GM12878 (cell line): ENCODE results near the gene DOK4. TPM values are rescaled to one million over a fixed set of nuclear protein-coding genes. Genes with fewer than 3 reads are reported as not detected.
A peak's percentile ranks its signal among the peaks of the same experiment; 100 is the strongest.

Experiments
- ATAC-seq: fragments of 200-7000 bp; cut with Tn5 transposase; 3 replicates; pipeline ENCODE4 v1.9.1; 2020; ENCODE audit warnings: mild to moderate bottlenecking, moderate library complexity
- BruUV-seq: library from RNA; stranded (reverse); fragments of 400-500 nt; replicated peaks from 2 replicates; lab custom pipeline; 2021; lab: Mats Ljungman, UMichigan
- CTCF ChIA-PET: fragments of 300-600 bp; sonication (Branson Sonifier 250); formaldehyde crosslinking; extraction: SDS; loops from one replicate; lab custom pipeline; 2021; ENCODE audit warnings: inconsistent platforms; lab: Yijun Ruan, JAX
- POLR2A ChIA-PET: fragments of 350-600 bp; formaldehyde crosslinking; extraction: SDS; loops from one replicate; lab custom pipeline; 2021; ENCODE audit warnings: inconsistent platforms; lab: Charles Lee
- RAD21 ChIA-PET: fragments of 300-600 bp; sonication (Branson Sonifier 250); formaldehyde crosslinking; loops from one replicate; lab custom pipeline; 2023; ENCODE audit warnings: antibody characterized with exemption; ENCODE audit not compliant: unreplicated experiment; lab: Charles Lee
- SMC1A ChIA-PET: fragments of 300-600 bp; sonication (Branson Sonifier 250); formaldehyde crosslinking; loops from one replicate; lab custom pipeline; 2023; ENCODE audit not compliant: unreplicated experiment, uncharacterized antibody; lab: Charles Lee
- DNase-seq: peaks from one replicate; pipeline ENCODE4 v3.0.0-alpha.2; 2011; ENCODE audit warnings: low read depth, low spot score
- FAIRE-seq: peaks from 3 replicates; lab custom pipeline; 2011; peaks lifted over from hg19 to GRCh38; lab: Jason Lieb, UNC
- H2AFZ ChIP-seq: 2 replicates; pipeline ENCODE4 v1.6.0; 2011; ENCODE audit warnings: low read depth, low read length, control low read depth; ENCODE audit not compliant: control insufficient read depth
- H3K27ac ChIP-seq: 2 replicates; pipeline ENCODE4 v1.5.1; 2011; ENCODE audit warnings: control low read depth; ENCODE audit not compliant: control insufficient read depth, insufficient read depth
- H3K27me3 ChIP-seq, 2 experiments: replicated peaks in 1 of 2; 2 replicates each; pipeline versions ENCODE4 v1.6.0 to v1.6.1; 2011; ENCODE audit warnings: low read length in 1 of 2; ENCODE audit not compliant: control insufficient read depth in 2 of 2, insufficient read depth in 2 of 2
- H3K36me3 ChIP-seq, 2 experiments: 2 replicates each; pipeline ENCODE4 v1.5.1; 2011; ENCODE audit warnings: low read length in 1 of 2; ENCODE audit not compliant: control insufficient read depth in 2 of 2, insufficient read depth in 2 of 2
- H3K4me1 ChIP-seq: 2 replicates; pipeline ENCODE4 v1.6.1; 2011; ENCODE audit warnings: mild to moderate bottlenecking, low read length, moderate library complexity, mixed read lengths; ENCODE audit not compliant: control insufficient read depth, insufficient read depth
- H3K4me2 ChIP-seq: 2 replicates; pipeline ENCODE4 v1.6.0; 2011; ENCODE audit warnings: control low read depth; ENCODE audit not compliant: control insufficient read depth, insufficient read depth
- H3K4me3 ChIP-seq: fragments of 200-600 bp; sonication (generic); 2 replicates; pipeline ENCODE4 v1.5.1; 2016
- H3K79me2 ChIP-seq: 2 replicates; pipeline ENCODE4 v1.6.0; 2011; ENCODE audit warnings: low read length; ENCODE audit not compliant: control insufficient read depth, insufficient read depth
- H3K9ac ChIP-seq: 2 replicates; pipeline ENCODE4 v1.8.0; 2011; ENCODE audit warnings: low read length, control low read depth, mixed read lengths; ENCODE audit not compliant: control insufficient read depth, insufficient read depth
- H3K9me3 ChIP-seq: replicated peaks from 3 replicates; pipeline ENCODE4 v1.5.1; 2011; ENCODE audit warnings: mild to moderate bottlenecking, low read length; ENCODE audit not compliant: control insufficient read depth, insufficient read depth
- H4K20me1 ChIP-seq: 2 replicates; pipeline ENCODE4 v1.6.0; 2011; ENCODE audit not compliant: control insufficient read depth, insufficient read depth
- BRCA1 ChIP-seq: IDR thresholded peaks from 2 replicates; pipeline ENCODE4 v1.6.1; 2011; ENCODE audit warnings: low read depth, low read length, improper control_type of control experiment
- DPF2 ChIP-seq: fragments of 450-650 bp; IDR thresholded peaks from 2 replicates; pipeline ENCODE4 v1.6.1; 2017; ENCODE audit warnings: mild to moderate bottlenecking
- IKZF2 ChIP-seq, 2 experiments: fragments of 450-650 bp; IDR thresholded peaks; 2 replicates each; pipeline ENCODE4 v1.6.1; 2017; ENCODE audit warnings: mild to moderate bottlenecking in 2 of 2, moderate library complexity in 2 of 2
- RBBP5 ChIP-seq: fragments of 200-600 bp; sonication (generic); conservative IDR thresholded peaks from 2 replicates; pipeline ENCODE4 v1.6.1; 2016
- SKIL ChIP-seq: fragments of 450-650 bp; IDR thresholded peaks from 2 replicates; pipeline ENCODE4 v1.6.1; 2017; ENCODE audit warnings: mild to moderate bottlenecking, low read depth, inconsistent platforms; ENCODE audit not compliant: poor library complexity, severe bottlenecking
- SREBF2 ChIP-seq: IDR thresholded peaks from 2 replicates; pipeline ENCODE4 v1.6.1; 2012; ENCODE audit warnings: mild to moderate bottlenecking, low read length
- WRNIP1 ChIP-seq: IDR thresholded peaks from 2 replicates; pipeline ENCODE4 v1.6.1; 2011; ENCODE audit warnings: low read depth, low read length, improper control_type of control experiment, borderline replicate concordance
- ZBED1 ChIP-seq: IDR thresholded peaks from 2 replicates; pipeline ENCODE4 v1.6.1; 2016; ENCODE audit warnings: borderline replicate concordance
- WGBS: methylation state at CpG from one replicate; pipeline ENCODE4 v1.1.6; 2016; ENCODE audit warnings: low lambda C conversion rate; ENCODE audit not compliant: insufficient replicate concordance, insufficient coverage; ENCODE audit errors: missing lambda C conversion rate; 5-methylcytosine and 5-hydroxymethylcytosine counted together
- in situ Hi-C: fragments of 300-500 bp; cut with MboI; formaldehyde crosslinking; loops from 9 replicates; pipeline ENCODE4 v1.14.3; 2018; ENCODE audit warnings: mixed read lengths
- intact Hi-C: fragments of 100-400 bp; cut with micrococcal nuclease; formaldehyde crosslinking; loops from one replicate; pipeline ENCODE4 v1.14.2; 2022; ENCODE audit not compliant: unreplicated experiment
- polyA plus RNA-seq, 11 experiments: library from polyadenylated mRNA; depleted of rRNA in 4 of 11; unstranded in 6 of 11; stranded (reverse) in 5 of 11; fragments of >200 nt; fragmentation: Nextera tagmentation in 4 of 11; fragmentation: Illumina TruSeq in 1 of 11; extraction: Ambion mirVana in 4 of 11; extraction: Trizol in 1 of 11; gene quantifications; 1 replicate in 1 of 11; 2 replicates in 10 of 11; pipeline versions ENCODE4 v1.2.1 to v1.2.3, GENCODE V29; 2011 to 2016; ENCODE audit warnings: inconsistent platforms in 2 of 11, missing spikeins in 2 of 11, low read depth in 1 of 11
- total RNA-seq, 4 experiments: library from RNA; depleted of rRNA in 3 of 4; stranded (reverse); fragments of >200 nt in 3 of 4; fragmentation: Illumina TruSeq in 1 of 4; extraction: Trizol in 1 of 4; gene quantifications; 2 replicates each; pipeline versions ENCODE4 v1.2.1 to v1.2.3, GENCODE V29; 2013 to 2021
- TF ChIP-seq, protein P1 (sequence below): IDR thresholded peaks from 2 replicates; pipeline ENCODE4 v1.6.1; 2011; ENCODE audit warnings: borderline replicate concordance, low read depth, mild to moderate bottlenecking, moderate library complexity, low read length; ENCODE audit not compliant: insufficient read depth, poor library complexity, severe bottlenecking
- TF ChIP-seq, protein P2 (sequence below): fragments of 450-650 bp; IDR thresholded peaks from 2 replicates; pipeline ENCODE4 v1.6.1; 2017; ENCODE audit warnings: mild to moderate bottlenecking, moderate library complexity

Gene DOK4
- total and polyA plus RNA-seq, 10 of the 15 experiments (the other 5 are each of a cell fraction or from before 2014, with no cell fraction given), result 0.20 to 7.0 (median 2.4) TPM; not detected in 1

DNA sequence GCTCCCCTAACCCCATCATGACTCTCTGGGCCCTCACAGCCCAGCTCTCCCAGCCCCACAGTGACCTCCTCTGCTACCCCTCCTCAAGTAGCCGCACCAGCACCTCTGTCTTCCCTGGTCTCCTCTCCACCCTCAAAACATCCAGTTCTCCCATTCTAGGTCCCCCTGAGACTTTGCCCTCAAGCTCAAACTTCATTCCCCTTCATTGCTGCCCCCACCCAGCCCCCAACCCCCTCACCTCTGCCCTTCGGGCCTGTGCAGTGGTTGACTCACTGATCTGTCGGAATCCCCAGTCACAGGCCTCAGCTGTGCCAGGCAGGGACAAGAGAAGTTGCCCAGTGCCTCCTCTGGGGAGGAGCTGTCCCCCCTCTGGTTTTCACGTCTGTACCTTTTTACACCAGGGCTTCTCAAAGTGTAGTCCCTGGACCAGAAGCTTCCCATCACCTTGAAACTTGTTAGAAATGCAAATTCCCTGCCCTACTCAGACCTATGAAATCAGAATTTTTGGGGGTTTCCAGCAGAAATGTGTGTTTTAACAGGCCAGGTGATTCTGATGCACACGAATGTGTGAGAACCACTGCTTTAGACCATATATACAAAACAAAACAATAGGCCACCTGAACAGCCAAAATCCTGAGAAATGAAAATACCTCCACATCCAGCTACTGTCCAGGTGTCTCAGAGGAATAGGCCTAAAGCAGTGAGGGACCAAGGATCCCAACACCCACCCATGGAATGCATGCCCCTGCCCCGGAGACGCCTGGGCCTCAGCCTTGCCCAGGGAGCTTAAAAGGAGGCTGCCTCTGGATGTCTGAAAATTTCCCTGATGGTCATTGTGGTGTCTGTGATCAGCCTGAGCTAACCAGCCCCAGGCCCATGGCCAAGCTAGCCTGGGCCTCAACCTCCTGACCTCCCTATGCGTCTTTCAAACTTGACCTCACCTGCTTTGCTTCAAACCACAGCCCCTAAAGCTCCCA is 853 bp upstream of the DOK4 start:
- no peak overlapping the region for H3K27ac ChIP-seq
- peak overlapping the region; percentile 12; the same call in 1 of the 2 replicates for H3K4me3 ChIP-seq
- in situ Hi-C loops (no loop called here), intact Hi-C loops (loop anchor here (2.0 kb wide), 1 partner anchor 50 kb away; the partner anchor contains the start of gene CCDC102A)
- H3K27me3 ChIP-seq, result peaks cover 0 to 2% of the 10 kb centered on the region in 2 experiments; a peak in 1 of 4 replicates
- H3K9ac ChIP-seq, result peak overlapping the region; percentile 54; the same call in 1 of the 2 replicates
- DNase-seq (no peak), ATAC-seq (peak; percentile 58), FAIRE-seq (no peak)
- H2AFZ ChIP-seq, result peak overlapping the region; percentile 81
- ChIA-PET RAD21 (interaction anchor here (0.6 to 2.5 kb wide), 17 partner anchors 11 to 516 kb away, joined by 3 to 16 read pairs (median 4); partner anchors contain the start of genes ADGRG5, CCDC102A, CIAPIN1 and COQ9), POLR2A (interaction anchor here (0.8 to 1.9 kb wide), 4 partner anchors 25 to 50 kb away, joined by 3 to 10 read pairs (median 4); partner anchors contain the start of genes CCDC102A and POLR2C), CTCF (interaction anchor here (0.9 to 4.1 kb wide), 13 partner anchors 11 to 70 kb away, joined by 3 to 25 read pairs (median 6); partner anchors contain the start of genes CCDC102A, CIAPIN1, COQ9 and POLR2C), SMC1A (interaction anchor here (0.6 to 3.5 kb wide), 17 partner anchors 9 to 300 kb away, joined by 3 to 17 read pairs (median 4); partner anchors contain the start of genes ADGRG5 and CCDC102A)
- TSS peak; percentile 57 for BruUV-seq
- peak overlapping the region; percentile 64 for H3K4me2 ChIP-seq
- 49% methylated on average over 7 of the region's 8 CpGs for WGBS
- H3K9me3 ChIP-seq, result no peaks in the 10 kb centered on the region; the same call in 2 of the 3 replicates
- H3K79me2 ChIP-seq, result no peaks in the 10 kb centered on the region
- no peaks in the 10 kb centered on the region for H3K36me3 ChIP-seq
- H3K4me1 ChIP-seq, result peaks cover 15% of the 10 kb centered on the region
- H4K20me1 ChIP-seq, result no peaks in the 10 kb centered on the region
- TF ChIP-seq SKIL (no peak), IKZF2 (IDR thresholded peaks at IDR 0.05) (peak in 1 of 2 experiments; percentile 30; a peak in 1 of 4 replicates), BRCA1 (no peak), ZBED1 (no peak), RBBP5 (no peak), WRNIP1 (no peak), DPF2 (peak; percentile 54; the same call in 1 of the 2 replicates), SREBF2 (no peak)
- TF ChIP-seq, protein P1, sequence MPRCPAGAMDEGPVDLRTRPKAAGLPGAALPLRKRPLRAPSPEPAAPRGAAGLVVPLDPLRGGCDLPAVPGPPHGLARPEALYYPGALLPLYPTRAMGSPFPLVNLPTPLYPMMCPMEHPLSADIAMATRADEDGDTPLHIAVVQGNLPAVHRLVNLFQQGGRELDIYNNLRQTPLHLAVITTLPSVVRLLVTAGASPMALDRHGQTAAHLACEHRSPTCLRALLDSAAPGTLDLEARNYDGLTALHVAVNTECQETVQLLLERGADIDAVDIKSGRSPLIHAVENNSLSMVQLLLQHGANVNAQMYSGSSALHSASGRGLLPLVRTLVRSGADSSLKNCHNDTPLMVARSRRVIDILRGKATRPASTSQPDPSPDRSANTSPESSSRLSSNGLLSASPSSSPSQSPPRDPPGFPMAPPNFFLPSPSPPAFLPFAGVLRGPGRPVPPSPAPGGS, result no peak
- TF ChIP-seq, protein P2, sequence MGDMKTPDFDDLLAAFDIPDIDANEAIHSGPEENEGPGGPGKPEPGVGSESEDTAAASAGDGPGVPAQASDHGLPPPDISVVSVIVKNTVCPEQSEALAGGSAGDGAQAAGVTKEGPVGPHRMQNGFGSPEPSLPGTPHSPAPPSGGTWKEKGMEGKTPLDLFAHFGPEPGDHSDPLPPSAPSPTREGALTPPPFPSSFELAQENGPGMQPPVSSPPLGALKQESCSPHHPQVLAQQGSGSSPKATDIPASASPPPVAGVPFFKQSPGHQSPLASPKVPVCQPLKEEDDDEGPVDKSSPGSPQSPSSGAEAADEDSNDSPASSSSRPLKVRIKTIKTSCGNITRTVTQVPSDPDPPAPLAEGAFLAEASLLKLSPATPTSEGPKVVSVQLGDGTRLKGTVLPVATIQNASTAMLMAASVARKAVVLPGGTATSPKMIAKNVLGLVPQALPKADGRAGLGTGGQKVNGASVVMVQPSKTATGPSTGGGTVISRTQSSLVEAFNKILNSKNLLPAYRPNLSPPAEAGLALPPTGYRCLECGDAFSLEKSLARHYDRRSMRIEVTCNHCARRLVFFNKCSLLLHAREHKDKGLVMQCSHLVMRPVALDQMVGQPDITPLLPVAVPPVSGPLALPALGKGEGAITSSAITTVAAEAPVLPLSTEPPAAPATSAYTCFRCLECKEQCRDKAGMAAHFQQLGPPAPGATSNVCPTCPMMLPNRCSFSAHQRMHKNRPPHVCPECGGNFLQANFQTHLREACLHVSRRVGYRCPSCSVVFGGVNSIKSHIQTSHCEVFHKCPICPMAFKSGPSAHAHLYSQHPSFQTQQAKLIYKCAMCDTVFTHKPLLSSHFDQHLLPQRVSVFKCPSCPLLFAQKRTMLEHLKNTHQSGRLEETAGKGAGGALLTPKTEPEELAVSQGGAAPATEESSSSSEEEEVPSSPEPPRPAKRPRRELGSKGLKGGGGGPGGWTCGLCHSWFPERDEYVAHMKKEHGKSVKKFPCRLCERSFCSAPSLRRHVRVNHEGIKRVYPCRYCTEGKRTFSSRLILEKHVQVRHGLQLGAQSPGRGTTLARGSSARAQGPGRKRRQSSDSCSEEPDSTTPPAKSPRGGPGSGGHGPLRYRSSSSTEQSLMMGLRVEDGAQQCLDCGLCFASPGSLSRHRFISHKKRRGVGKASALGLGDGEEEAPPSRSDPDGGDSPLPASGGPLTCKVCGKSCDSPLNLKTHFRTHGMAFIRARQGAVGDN, result no peak; the same call in 1 of the 2 replicates
